ENCODE data around the gene CCR5AS.
"Not testable (repeated sequence)": the region's sequence is repeated elsewhere in the genome, so short reads cannot be mapped to it uniquely, and the experiment has no call there.

The CCR5AS gene

GRCh38 chr3:46440531-46441294, 33.8 kb upstream of the CCR5AS start:
- DNase-seq = no peak

GRCh38 chr3:46438831-46439230, 32.0 kb upstream of the CCR5AS start:
- intact Hi-C loops (cut with DNase I) = no loop called here
- Histone ChIP-seq H3K9ac (ENCODE audit: low read depth in 2 of 2, low read length in 2 of 2) (no peak overlapping the region), H3K27me3 (no peaks in the 10 kb centered on the region), H3K4me3 (no peak overlapping the region), H3K36me3 (no peaks in the 10 kb centered on the region), H3K9me3 (no peaks in the 10 kb centered on the region), H3K27ac (no peak overlapping the region), H3K4me1 (no peaks in the 10 kb centered on the region)
- TF ChIP-seq CTCF (IDR thresholded peaks at IDR 0.05) = no peak
- DNase-seq = no peak

More at GRCh38 chr3:46440531-46441294, 33.8 kb upstream of the CCR5AS start:
- no peak overlapping the region for H3K9ac ChIP-seq (ENCODE audit: low read depth in 2 of 2, low read length in 2 of 2)
- intact Hi-C loops (cut with DNase I) = no loop called here
- no peak for TF ChIP-seq CTCF (IDR thresholded peaks at IDR 0.05)
- no peaks in the 10 kb centered on the region for H3K4me1 ChIP-seq
- no peak overlapping the region for H3K27ac ChIP-seq
- no peaks in the 10 kb centered on the region for H3K27me3 ChIP-seq
- H3K4me3 ChIP-seq = no peak overlapping the region
- H3K9me3 ChIP-seq = no peaks in the 10 kb centered on the region
- H3K36me3 ChIP-seq = no peaks in the 10 kb centered on the region

GRCh38 chr3:46435081-46435726, 28.3 kb upstream of the CCR5AS start:
- H3K9ac ChIP-seq (ENCODE audit: low read depth in 2 of 2, low read length in 2 of 2) = no peak overlapping the region
- intact Hi-C loops (cut with DNase I) = no loop called here

GRCh38 chr3:46433841-46434240, 27.0 kb upstream of the CCR5AS start:
- no peaks in the 10 kb centered on the region for H3K27me3 ChIP-seq
- TF ChIP-seq CTCF (IDR thresholded peaks at IDR 0.05) = no peak
- H3K36me3 ChIP-seq = no peaks in the 10 kb centered on the region
- H3K9ac ChIP-seq (ENCODE audit: low read depth in 2 of 2, low read length in 2 of 2) = no peak overlapping the region
- H3K27ac ChIP-seq = no peak overlapping the region
- intact Hi-C loops (cut with DNase I) = no loop called here
- H3K9me3 ChIP-seq = no peaks in the 10 kb centered on the region
- no peaks in the 10 kb centered on the region for H3K4me1 ChIP-seq
- H3K4me3 ChIP-seq = no peak overlapping the region
- DNase-seq = no peak

More at GRCh38 chr3:46435081-46435726, 28.3 kb upstream of the CCR5AS start:
- no peaks in the 10 kb centered on the region for H3K36me3 ChIP-seq
- no peak for DNase-seq
- no peaks in the 10 kb centered on the region for H3K9me3 ChIP-seq
- no peak overlapping the region for H3K4me3 ChIP-seq
- no peaks in the 10 kb centered on the region for H3K4me1 ChIP-seq
- no peak overlapping the region for H3K27ac ChIP-seq
- no peaks in the 10 kb centered on the region for H3K27me3 ChIP-seq
- no peak for TF ChIP-seq CTCF (IDR thresholded peaks at IDR 0.05)

GRCh38 chr3:46433118-46433517, 26.3 kb upstream of the CCR5AS start:
- H3K36me3 ChIP-seq; DNase-seq; H3K4me3 ChIP-seq; H3K9me3 ChIP-seq; H3K4me1 ChIP-seq; H3K9ac ChIP-seq (ENCODE audit: low read depth in 2 of 2, low read length in 2 of 2); intact Hi-C loops (cut with DNase I); H3K27me3 ChIP-seq; H3K27ac ChIP-seq: not testable (repeated sequence)

- H3K36me3 ChIP-seq; H3K27ac ChIP-seq; intact Hi-C loops (cut with DNase I); DNase-seq; H3K4me1 ChIP-seq; H3K9ac ChIP-seq (ENCODE audit: low read depth in 2 of 2, low read length in 2 of 2); H3K9me3 ChIP-seq; H3K27me3 ChIP-seq; H3K4me3 ChIP-seq: not testable (repeated sequence)
These were observed 25.0 kb upstream of the CCR5AS start for GRCh38 chr3:46431905-46432304.

GRCh38 chr3:46430879-46431278, 24.0 kb upstream of the CCR5AS start:
- H3K27me3 ChIP-seq; H3K36me3 ChIP-seq; H3K27ac ChIP-seq; H3K4me1 ChIP-seq; intact Hi-C loops (cut with DNase I); H3K9me3 ChIP-seq; DNase-seq; H3K9ac ChIP-seq (ENCODE audit: low read depth in 2 of 2, low read length in 2 of 2); H3K4me3 ChIP-seq: not testable (repeated sequence)

Data from colonic mucosa (tissue), 4 donors.